COLO668 (cell line): ENCODE results near the gene MACF1.
"Not testable (repeated sequence)": the region's sequence is repeated elsewhere in the genome, so short reads cannot be mapped to it uniquely, and the experiment has no call there.

Source experiments
- DNase-seq: peaks from one replicate; lab custom pipeline; 2025; ENCODE audit not compliant: unreplicated experiment; lab: John Stamatoyannopoulos, UW

Gene MACF1

GRCh38 chr1:39450041-39450440, 245.5 kb downstream of the MACF1 start:
- not testable (repeated sequence) for DNase-seq

DNA sequence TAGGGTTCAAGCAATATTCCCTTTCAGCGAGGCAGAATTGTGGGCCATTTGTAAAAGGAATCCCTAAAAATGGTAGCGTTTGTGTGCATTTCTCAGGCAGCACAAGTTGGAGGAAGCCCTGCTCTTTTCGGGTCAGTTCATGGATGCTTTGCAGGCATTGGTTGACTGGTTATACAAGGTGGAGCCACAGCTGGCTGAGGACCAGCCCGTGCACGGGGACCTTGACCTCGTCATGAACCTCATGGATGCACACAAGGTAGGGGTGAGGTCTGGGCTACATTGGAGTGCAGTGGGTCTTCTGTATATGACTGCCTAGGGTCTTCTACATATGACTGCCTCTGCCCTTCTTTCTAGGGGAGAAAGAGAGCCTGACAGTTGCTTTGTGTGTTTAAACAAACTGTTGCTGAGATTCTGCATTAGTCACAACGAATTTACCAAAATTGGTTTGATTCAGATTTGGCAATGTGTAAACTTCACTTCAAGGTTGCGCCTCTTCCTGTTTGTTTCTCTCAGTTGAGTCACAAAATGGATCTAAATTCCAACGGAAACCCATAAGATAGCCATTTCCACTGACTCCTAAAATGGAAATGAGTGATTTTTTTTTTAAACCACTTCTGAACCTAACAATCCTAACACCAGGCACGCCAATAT, 246.6 kb downstream of the MACF1 start:
- no peak for DNase-seq

- DNase-seq = no peak
These were observed 247.6 kb downstream of the MACF1 start for GRCh38 chr1:39452081-39452480.

- no peak for DNase-seq
These were observed 248.0 kb downstream of the MACF1 start for GRCh38 chr1:39452540-39452939.

GRCh38 chr1:39453603-39454002, 249.1 kb downstream of the MACF1 start:
- DNase-seq = no peak

- DNase-seq = no peak
These were observed 254.5 kb downstream of the MACF1 start for GRCh38 chr1:39458991-39459390.

DNA sequence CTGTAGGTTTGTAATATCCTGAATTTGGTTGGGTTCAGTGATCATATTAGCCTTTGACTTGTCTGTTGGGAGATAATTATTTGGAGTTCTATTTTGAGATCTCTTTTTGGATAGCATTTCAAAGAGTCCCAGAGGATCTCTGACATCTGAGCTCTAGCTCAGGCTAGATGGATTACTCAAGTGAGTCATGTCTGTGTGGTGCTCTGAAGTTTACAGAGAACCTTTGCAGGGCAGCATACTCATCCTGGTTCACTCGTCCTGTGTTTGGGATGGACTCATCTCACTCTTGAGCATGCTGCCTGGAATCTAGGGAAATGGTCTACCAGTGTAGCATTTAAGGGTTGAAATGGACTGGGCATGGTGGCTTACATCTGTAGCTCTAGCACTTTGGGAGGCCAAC, 257.6 kb downstream of the MACF1 start:
- DNase-seq = no peak

DNA sequence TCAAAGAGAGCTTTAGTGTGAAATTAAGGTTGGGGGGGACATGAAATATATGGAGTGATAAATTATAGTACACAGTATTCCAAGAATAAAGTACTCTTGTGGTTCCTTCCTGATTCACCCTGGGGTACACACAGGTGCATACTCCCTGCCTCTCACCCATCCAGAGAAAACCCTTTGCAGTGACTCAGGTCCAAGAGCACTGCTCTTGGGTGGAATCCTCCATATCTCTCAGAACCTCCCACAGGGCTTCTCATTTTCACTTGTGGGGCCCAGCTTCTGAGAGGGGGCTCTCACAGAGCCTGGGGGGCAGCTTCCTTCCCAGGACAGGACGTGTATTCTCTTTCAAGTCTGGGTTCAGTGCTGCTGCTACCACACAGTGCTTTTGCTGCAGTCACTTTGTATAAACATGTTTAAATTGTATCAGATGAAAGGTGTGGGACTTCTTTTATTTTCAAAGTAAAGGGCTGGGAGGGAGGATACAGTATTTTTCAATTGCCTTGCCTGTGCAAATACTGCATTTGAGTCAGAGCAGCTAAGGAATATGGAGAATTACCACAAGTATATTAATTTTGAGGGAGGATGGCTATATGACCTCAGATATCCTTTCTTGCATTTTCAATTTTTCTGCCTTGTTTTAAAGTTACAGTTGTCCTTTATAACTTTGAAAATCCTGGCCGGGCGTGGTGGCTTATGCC, 262.1 kb downstream of the MACF1 start:
- no peak for DNase-seq

DNA sequence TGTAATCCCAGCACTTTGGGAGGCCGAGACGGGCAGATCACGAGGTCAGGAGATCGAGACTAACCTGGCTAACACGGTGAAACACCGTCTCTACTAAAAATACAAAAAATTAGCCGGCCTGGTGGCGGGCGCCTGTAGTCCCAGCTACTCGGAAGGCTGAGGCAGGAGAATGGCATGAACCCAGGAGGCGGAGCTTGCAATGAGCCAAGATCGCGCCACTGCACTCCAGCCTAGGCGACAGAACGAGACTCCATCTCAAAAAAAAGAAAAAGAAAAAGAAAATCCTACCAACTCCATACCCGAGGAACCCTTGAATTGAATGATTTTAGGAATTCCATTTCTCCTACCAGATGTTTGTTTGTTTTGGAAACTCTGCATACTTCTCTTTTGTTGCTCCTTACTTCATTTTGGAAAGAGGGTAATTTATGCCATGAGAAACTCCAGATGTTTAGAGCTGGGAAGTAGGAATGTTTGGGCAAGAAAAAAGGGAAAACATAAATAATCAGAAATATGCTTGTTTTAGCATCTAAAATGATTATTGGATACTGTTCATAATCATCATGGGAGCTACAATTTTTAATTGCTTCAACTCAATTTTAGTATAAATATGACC, 262.7 kb downstream of the MACF1 start:
- not testable (repeated sequence) for DNase-seq

DNA sequence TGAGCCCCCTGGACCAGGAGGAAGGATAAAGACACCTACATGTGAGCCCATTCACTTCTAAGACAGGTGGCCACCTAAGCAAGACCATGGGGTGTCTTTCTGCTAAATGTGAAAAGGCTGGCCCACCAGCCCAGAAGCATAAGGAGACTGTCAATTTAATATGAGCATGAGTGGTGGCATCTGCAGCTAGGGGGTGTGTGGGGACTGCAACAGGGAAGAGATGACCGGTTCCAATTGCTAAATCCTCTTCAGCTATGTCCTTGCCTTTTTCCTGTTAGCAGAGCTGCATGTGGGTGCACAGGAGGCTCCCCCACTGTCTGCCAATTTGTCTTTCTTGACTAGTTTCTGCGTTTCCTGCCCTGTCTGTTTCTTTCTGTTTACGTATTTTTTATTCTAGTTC, 264.7 kb downstream of the MACF1 start:
- DNase-seq = no peak

DNA sequence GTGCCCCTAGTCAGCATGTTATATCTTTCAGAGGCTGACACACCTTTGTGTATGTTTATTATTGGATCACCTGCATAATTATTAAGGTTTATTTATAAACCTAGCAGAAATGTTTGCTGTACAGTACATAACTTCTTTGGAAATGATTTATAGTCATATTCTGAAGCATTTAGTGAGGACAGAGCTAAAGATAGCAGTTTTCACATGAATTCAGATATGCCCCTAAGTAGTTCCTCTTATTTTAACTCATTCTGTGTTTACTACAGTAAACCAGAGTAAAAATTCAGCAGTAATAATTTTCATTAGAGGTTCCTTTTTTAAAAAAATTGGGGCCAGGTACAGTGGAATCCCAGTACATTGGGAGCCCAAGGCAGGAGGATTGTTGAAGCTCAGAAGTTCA, 265.5 kb downstream of the MACF1 start:
- DNase-seq = no peak

- DNase-seq = no peak
These were observed 268.3 kb downstream of the MACF1 start for GRCh38 chr1:39472826-39473225.

DNA sequence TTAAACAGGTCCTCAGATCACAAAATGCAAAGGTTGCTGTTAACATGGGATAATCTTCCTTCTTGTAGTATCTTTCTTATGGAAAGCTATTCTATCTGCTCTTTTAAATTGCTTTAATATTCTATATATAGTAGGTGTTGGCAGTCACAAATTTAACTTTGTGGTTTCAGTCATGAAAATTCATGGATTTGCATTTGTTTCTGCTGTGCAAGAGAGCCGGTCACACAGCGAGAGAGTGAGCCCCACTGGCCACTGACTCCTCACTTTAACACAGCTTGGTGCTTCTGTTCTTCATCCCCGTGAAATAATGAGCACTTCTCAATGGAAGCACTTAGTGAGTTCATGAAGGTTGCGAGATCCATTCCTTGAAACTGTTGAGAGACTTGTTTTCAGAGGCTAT, 268.8 kb downstream of the MACF1 start:
- DNase-seq = no peak

DNA sequence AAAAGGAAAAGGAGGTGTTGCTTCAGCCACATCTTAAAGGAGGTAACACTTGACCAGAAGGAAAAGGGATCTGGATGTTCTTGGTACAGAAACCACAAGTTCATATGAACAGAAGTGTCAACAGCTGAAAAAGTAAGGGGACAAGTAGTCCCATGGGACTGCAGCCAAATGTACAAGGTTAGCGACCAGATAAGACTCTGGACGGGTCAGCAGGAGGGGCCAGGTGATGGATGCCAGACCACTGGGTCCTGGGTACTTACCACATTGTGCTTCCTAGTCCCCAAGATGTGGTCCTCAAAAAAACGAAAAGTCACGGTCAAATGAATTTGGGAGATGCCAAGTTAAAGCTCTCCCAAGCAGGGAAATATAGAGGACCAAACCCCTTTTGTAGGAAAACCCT, 270.3 kb downstream of the MACF1 start:
- no peak for DNase-seq

GRCh38 chr1:39475551-39475950, 271.1 kb downstream of the MACF1 start:
- not testable (repeated sequence) for DNase-seq

DNA sequence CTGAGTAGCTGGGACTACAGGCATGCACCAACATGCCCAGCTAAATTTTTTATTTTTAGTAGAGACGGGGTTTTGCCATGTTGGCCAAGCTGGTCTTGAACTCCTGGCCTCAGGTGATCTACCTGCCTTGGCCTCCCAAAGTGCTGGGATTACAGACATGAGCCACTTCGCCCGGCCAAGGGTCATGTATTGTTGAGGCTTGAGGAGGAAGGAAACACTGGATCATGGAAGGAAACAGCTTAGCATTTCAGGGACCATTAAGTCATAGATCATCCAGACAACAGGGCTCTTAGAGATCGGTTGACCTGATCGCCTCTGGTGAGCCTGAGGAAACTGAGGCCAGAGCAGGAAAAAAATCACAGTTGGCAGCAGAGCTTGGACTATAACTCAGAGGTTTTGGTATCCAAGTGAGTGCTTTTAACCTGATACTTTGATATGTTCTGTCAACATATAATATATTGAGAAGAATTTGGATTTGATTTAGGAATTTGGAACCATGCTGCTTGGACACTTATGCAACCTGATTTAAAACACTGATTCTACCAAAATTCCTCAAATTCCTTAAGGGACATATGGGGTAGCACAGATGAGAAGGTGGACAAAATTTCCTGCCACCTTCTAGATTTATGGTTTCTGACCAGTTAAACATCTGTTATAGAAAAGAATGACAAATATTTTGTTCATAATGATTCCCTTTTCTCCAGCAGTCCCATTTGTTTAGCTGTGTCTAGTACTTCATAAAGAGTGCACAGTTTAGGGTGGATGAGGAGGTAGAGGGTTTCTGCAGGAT, 273.8 kb downstream of the MACF1 start:
- DNase-seq = no peak

GRCh38 chr1:39481289-39481688, 276.8 kb downstream of the MACF1 start:
- DNase-seq = no peak

DNA sequence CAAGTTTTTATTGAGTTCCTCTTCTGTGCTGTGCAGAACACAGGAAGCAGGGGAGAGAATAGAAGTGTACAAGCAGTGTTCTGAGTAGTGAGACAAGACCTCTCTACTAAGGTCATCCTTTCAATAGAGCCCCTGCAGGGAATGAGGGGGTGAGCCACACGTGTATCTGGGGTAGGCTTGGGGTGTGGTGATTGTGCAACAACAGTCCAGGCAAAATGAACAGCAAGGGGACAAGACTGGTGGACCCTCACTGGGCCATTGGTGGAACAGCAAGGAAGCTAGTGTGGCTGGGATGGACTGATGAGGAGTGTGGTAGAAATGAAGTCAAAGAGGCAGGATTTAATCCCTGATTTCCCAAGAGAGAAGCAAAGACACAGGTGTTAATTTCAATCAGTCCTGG, 278.8 kb downstream of the MACF1 start:
- no peak for DNase-seq

DNA sequence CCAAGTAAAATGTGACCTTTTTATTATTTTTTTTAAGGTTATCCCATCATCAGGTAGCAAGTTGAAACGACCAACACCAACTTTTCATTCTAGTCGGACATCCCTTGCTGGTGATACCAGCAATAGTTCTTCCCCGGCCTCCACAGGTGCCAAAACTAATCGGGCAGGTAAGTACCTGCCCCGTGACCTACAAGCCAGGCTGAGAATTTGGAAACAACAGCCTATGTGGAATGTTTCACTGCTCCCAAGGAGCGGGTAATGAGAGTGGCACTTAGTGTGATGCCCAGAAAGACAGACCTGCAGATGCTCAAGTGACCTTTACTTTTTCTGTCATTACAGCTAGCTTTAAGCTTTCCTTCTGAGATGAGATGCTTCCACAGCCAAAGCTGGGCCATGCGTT, 280.1 kb downstream of the MACF1 start:
- no peak for DNase-seq

DNA sequence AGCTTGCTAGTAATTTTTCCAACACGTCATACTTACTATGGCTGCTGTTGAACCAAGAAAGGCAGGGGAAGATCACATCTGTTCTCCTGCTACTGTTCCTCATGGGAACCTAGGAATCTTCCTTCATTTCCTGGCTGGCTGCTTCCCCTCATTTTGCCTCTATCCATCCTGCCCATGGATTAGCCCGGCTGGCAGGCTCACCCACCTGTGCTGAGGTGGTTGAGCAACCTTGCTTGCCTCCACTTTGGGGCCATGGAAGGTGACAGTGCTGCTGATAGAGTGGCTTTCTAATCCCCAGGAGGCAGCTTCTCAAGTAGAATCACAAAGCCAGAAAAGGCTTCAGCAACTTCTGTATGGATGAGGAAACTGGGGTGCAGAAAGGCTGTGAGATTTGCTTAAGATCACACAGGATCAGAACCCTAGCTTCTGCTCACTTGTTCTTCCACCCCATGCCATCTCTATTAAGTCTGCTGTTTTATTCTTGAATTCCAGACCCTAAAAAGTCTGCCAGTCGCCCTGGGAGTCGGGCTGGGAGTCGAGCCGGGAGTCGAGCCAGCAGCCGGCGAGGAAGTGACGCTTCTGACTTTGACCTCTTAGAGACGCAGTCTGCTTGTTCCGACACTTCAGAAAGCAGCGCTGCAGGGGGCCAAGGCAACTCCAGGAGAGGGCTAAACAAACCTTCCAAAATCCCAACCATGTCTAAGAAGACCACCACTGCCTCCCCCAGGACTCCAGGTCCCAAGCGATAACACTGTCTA, 280.7 kb downstream of the MACF1 start:
- no peak for DNase-seq

GRCh38 chr1:39488012-39488545, 283.6 kb downstream of the MACF1 start:
- no peak for DNase-seq
